Measurements from ENCODE around the gene ESYT2. TPM values are rescaled to one million over a fixed set of nuclear protein-coding genes. Genes with fewer than 3 reads are reported as not detected.
A peak's percentile ranks its signal among the peaks of the same experiment; 100 is the strongest.

The ESYT2 gene
- total RNA-seq, 6 experiments from 2014 or later: 46.1 to 57.8 (median 52.5) TPM

GRCh38 chr7:158821171-158822031 lies 7.9 kb downstream of the ESYT2 start:
- Mint-ChIP-seq H3K27ac (peak overlapping the region; percentile 100), H3K4me1 (ENCODE audit: low read depth) (peaks cover 65% of the 10 kb centered on the region), H3K36me3 (ENCODE audit: low read depth) (0 out of 2 replicates have a peak, but pooled peaks cover 5% of the 10 kb centered on the region), H3K27me3 (ENCODE audit: insufficient read depth) (no peaks in the 10 kb centered on the region), H3K4me3 (peak overlapping the region; percentile 83), H3K9me3 (no peaks in the 10 kb centered on the region)
- DNase-seq: peak; percentile 57
- TF ChIP-seq CTCF (IDR thresholded peaks at IDR 0.05): no peak

GRCh38 chr7:158820656-158821055 lies 8.7 kb downstream of the ESYT2 start:
- no peak for TF ChIP-seq CTCF (IDR thresholded peaks at IDR 0.05)
- Mint-ChIP-seq H3K27me3 (ENCODE audit: insufficient read depth) (no peaks in the 10 kb centered on the region), H3K36me3 (ENCODE audit: low read depth) (0 out of 2 replicates have a peak, but pooled peaks cover 3% of the 10 kb centered on the region), H3K4me1 (ENCODE audit: low read depth) (peaks cover 72% of the 10 kb centered on the region), H3K4me3 (peak overlapping the region; percentile 83), H3K9me3 (no peaks in the 10 kb centered on the region), H3K27ac (peak overlapping the region; percentile 100)
- no peak for DNase-seq

- no peaks in the 10 kb centered on the region for H3K9me3 Mint-ChIP-seq
- H3K4me1 Mint-ChIP-seq (ENCODE audit: low read depth): peaks cover 80% of the 10 kb centered on the region
- peak overlapping the region; percentile 87 for H3K4me3 Mint-ChIP-seq
- H3K36me3 Mint-ChIP-seq (ENCODE audit: low read depth): no peaks in the 10 kb centered on the region
- no peaks in the 10 kb centered on the region; the same call in 1 of the 2 replicates for H3K27me3 Mint-ChIP-seq (ENCODE audit: insufficient read depth)
- H3K27ac Mint-ChIP-seq: peak overlapping the region; percentile 100
- no peak for DNase-seq
- TF ChIP-seq CTCF (IDR thresholded peaks at IDR 0.05): no peak
Measured at GRCh38 chr7:158819571-158820203, 9.6 kb downstream of the ESYT2 start.

GRCh38 chr7:158818325-158819213 lies 10.7 kb downstream of the ESYT2 start:
- Mint-ChIP-seq H3K4me1 (ENCODE audit: low read depth) (peaks cover 73% of the 10 kb centered on the region), H3K4me3 (peak overlapping the region; percentile 87)
- no peak; the same call in 1 of the 2 replicates for TF ChIP-seq CTCF (IDR thresholded peaks at IDR 0.05)

GRCh38 chr7:158816995-158817394 lies 12.3 kb downstream of the ESYT2 start:
- Mint-ChIP-seq H3K4me3 (no peak overlapping the region; the same call in 1 of the 2 replicates), H3K27ac (peak overlapping the region; percentile 100), H3K27me3 (ENCODE audit: insufficient read depth) (peaks cover 2% of the 10 kb centered on the region; the same call in 1 of the 2 replicates), H3K9me3 (no peaks in the 10 kb centered on the region), H3K36me3 (ENCODE audit: low read depth) (peaks cover 12% of the 10 kb centered on the region; the same call in 1 of the 2 replicates), H3K4me1 (ENCODE audit: low read depth) (peaks cover 84% of the 10 kb centered on the region)
- no peak for DNase-seq
- no peak for TF ChIP-seq CTCF (IDR thresholded peaks at IDR 0.05)

More at GRCh38 chr7:158818325-158819213, 10.7 kb downstream of the ESYT2 start:
- peak; percentile 99 for DNase-seq
- peaks cover 2% of the 10 kb centered on the region; the same call in 1 of the 2 replicates for H3K27me3 Mint-ChIP-seq (ENCODE audit: insufficient read depth)
- H3K9me3 Mint-ChIP-seq: no peaks in the 10 kb centered on the region
- 0 out of 2 replicates have a peak, but pooled peaks cover 4% of the 10 kb centered on the region for H3K36me3 Mint-ChIP-seq (ENCODE audit: low read depth)
- peak overlapping the region; percentile 100 for H3K27ac Mint-ChIP-seq

Measured in HFFc6 (cell line).